ENCODE measurements around the gene NRSN2. TPM values are rescaled to one million over a fixed set of nuclear protein-coding genes. Genes with fewer than 3 reads are reported as not detected.

NRSN2 gene
- total RNA-seq, 1 experiment from 2014 or later: 22.7 TPM

GRCh38 chr20:381581-382290 lies 34.8 kb downstream of the NRSN2 start:
- Histone ChIP-seq H3K4me1 (ENCODE audit: insufficient read depth, low read length) (no peaks in the 10 kb centered on the region; the same call in 1 of the 2 replicates), H2BK12ac (ENCODE audit: insufficient read length, low read depth, low read length) (no peak overlapping the region), H2AFZ (ENCODE audit: low read length) (no peak overlapping the region), H3K9me3 (ENCODE audit: control insufficient read depth, low read depth, low read length) (no peaks in the 10 kb centered on the region), H4K20me1 (ENCODE audit: control insufficient read depth, insufficient read depth, insufficient read length) (no peaks in the 10 kb centered on the region), H3K23ac (ENCODE audit: insufficient read length, low read depth, low read length) (no peak overlapping the region), H3K79me2 (ENCODE audit: insufficient read depth, low read length) (peaks cover 2% of the 10 kb centered on the region; the same call in 1 of the 2 replicates), H3K9ac (ENCODE audit: extremely low read depth, insufficient read length, low read length) (peak overlapping the region; percentile 4), H3K27me3 (ENCODE audit: insufficient read depth, low read length) (no peaks in the 10 kb centered on the region), H4K8ac (replicated peaks; ENCODE audit: insufficient read length, low read depth, low read length) (no peak overlapping the region), H3K27ac (ENCODE audit: insufficient read length, low read depth, low read length) (no peak overlapping the region), H2AK5ac (ENCODE audit: insufficient read length, low read length) (no peak overlapping the region), H3K23me2 (ENCODE audit: insufficient read length, low read depth, low read length, poor library complexity, severe bottlenecking) (peaks cover 12% of the 10 kb centered on the region), H2BK120ac (ENCODE audit: low read depth, low read length, poor library complexity, severe bottlenecking) (no peak overlapping the region), H3K14ac (ENCODE audit: insufficient read depth, low read length) (no peak overlapping the region), H3T11ph (ENCODE audit: low read length) (no peak overlapping the region), H2BK5ac (ENCODE audit: insufficient read length, low read length) (no peak overlapping the region), H3K56ac (ENCODE audit: insufficient read length, low read depth, low read length) (no peak overlapping the region), H3K4ac (ENCODE audit: low read depth, low read length) (no peak overlapping the region), H2BK20ac (ENCODE audit: low read depth, low read length, poor library complexity, severe bottlenecking) (no peak overlapping the region), H3K79me1 (ENCODE audit: insufficient read depth, low read depth, low read length, poor library complexity, severe bottlenecking) (no peaks in the 10 kb centered on the region), H3K4me2 (ENCODE audit: insufficient read depth, insufficient read length, low read length) (peak overlapping the region; percentile 67), H3K18ac (ENCODE audit: insufficient read length, low read depth, low read length) (no peak overlapping the region), H2BK15ac (ENCODE audit: low read depth, low read length) (no peak overlapping the region), H4K91ac (ENCODE audit: insufficient read length, low read depth, low read length) (no peak overlapping the region), H4K5ac (ENCODE audit: insufficient read length, low read depth, low read length) (no peak overlapping the region)
- Mint-ChIP-seq H3K4me1 (peaks cover 6 to 12% of the 10 kb centered on the region in 2 experiments; a peak in 3 of 4 replicates), H3K27ac (no peak overlapping the region), H3K9me3 (no peaks in the 10 kb centered on the region), H3K36me3 (ENCODE audit: insufficient read depth in 1 of 3, low read depth in 3 of 3) (peaks cover 0 to 6% (median 0%) of the 10 kb centered on the region in 3 experiments; a peak in 2 of 7 replicates), H3K4me3 (peak overlapping the region; percentile 73 to 85), H3K27me3 (ENCODE audit: low read depth) (peaks cover 4% of the 10 kb centered on the region)
- no peak for TF ChIP-seq CTCF (conservative IDR thresholded peaks at IDR 0.05)
- peak; percentile 68 for DNase-seq
- no CpG with 5 or more reads among the region's 49 CpGs for WGBS (ENCODE audit: extremely low coverage, insufficient read length, low lambda C conversion rate)
